NCI-H1436 treated with DMSO at 0.1 percent for 48 hours (cell line): Measurements from ENCODE around the gene FOXJ3.

Experiments
- DNase-seq: peaks from one replicate; lab custom pipeline; 2025; lab: John Stamatoyannopoulos, UW

Gene FOXJ3

GRCh38 chr1:42143896-42144710 lies 190.9 kb downstream of the FOXJ3 start:
- no peak for DNase-seq

- peak; percentile 29 for DNase-seq
Measured at GRCh38 chr1:42142894-42143675, 191.9 kb downstream of the FOXJ3 start.

- no peak for DNase-seq
Measured at GRCh38 chr1:42141978-42142377, 193.1 kb downstream of the FOXJ3 start.

GRCh38 chr1:42140191-42140590 lies 194.8 kb downstream of the FOXJ3 start:
- DNase-seq: no peak

- DNase-seq: no peak
Measured at GRCh38 chr1:42139444-42139843, 195.6 kb downstream of the FOXJ3 start.

- no peak for DNase-seq
Measured at GRCh38 chr1:42138586-42138985, 196.4 kb downstream of the FOXJ3 start.

GRCh38 chr1:42137766-42138165 lies 197.3 kb downstream of the FOXJ3 start:
- no peak for DNase-seq

- DNase-seq: no peak
Measured at GRCh38 chr1:42136466-42136865, 198.6 kb downstream of the FOXJ3 start.

GRCh38 chr1:42135426-42135825 lies 199.6 kb downstream of the FOXJ3 start:
- no peak for DNase-seq

- no peak for DNase-seq
Measured at GRCh38 chr1:42133809-42134526, 201.1 kb downstream of the FOXJ3 start.

- DNase-seq: no peak
Measured at GRCh38 chr1:42133390-42133789, 201.6 kb downstream of the FOXJ3 start.

- DNase-seq: no peak
Measured at GRCh38 chr1:42130061-42130660, 204.9 kb downstream of the FOXJ3 start.

GRCh38 chr1:42128964-42129363 lies 206.1 kb downstream of the FOXJ3 start:
- no peak for DNase-seq

GRCh38 chr1:42128499-42128898 lies 206.5 kb downstream of the FOXJ3 start:
- no peak for DNase-seq

GRCh38 chr1:42127767-42128166 lies 207.3 kb downstream of the FOXJ3 start:
- DNase-seq: no peak
